Mononuclear cell (primary cell): ENCODE data around the gene WDR5. TPM values are rescaled to one million over a fixed set of nuclear protein-coding genes. Genes with fewer than 3 reads are reported as not detected.

Experiments
- H3K27me3 ChIP-seq: 2 replicates; pipeline ENCODE4 v1.6.0; 2011; ENCODE audit warnings: low read length, control low read depth; ENCODE audit not compliant: insufficient read depth
- H3K4me1 ChIP-seq: 2 replicates; pipeline ENCODE4 v1.5.1; 2011; ENCODE audit warnings: mild to moderate bottlenecking, low read length, control low read depth; ENCODE audit not compliant: insufficient read depth
- H3K4me3 ChIP-seq: 2 replicates; pipeline ENCODE4 v1.5.1; 2011; ENCODE audit warnings: mild to moderate bottlenecking, low read length, moderate library complexity
- H3K9me3 ChIP-seq: 2 replicates; pipeline ENCODE4 v1.5.1; 2011; ENCODE audit warnings: low read depth, mild to moderate bottlenecking, control low read depth, low read length
- total RNA-seq: library from RNA; depleted of rRNA; stranded (reverse); fragments of >200 nt; gene quantifications from one replicate; pipeline ENCODE4 v1.2.3, GENCODE V29; 2012

Gene WDR5
- total RNA-seq, 1 donor, result 9.7 TPM

GRCh38 chr9:134208310-134208841, 72.5 kb downstream of the WDR5 start:
- no peak overlapping the region for H3K4me3 ChIP-seq

GRCh38 chr9:134208981-134209725, 73.3 kb downstream of the WDR5 start:
- Histone ChIP-seq H3K4me1 (no peaks in the 10 kb centered on the region), H3K4me3 (no peak overlapping the region), H3K9me3 (no peaks in the 10 kb centered on the region), H3K27me3 (no peaks in the 10 kb centered on the region)

More at GRCh38 chr9:134208310-134208841, 72.5 kb downstream of the WDR5 start:
- no peaks in the 10 kb centered on the region for H3K4me1 ChIP-seq
- H3K9me3 ChIP-seq, result no peaks in the 10 kb centered on the region
- H3K27me3 ChIP-seq, result no peaks in the 10 kb centered on the region

Other genes starting within 250 kb of the WDR5 start
- 4.5 TPM for gene VAV2, start 143.8 kb upstream of the WDR5 start, total RNA-seq
- gene BRD3OS, start 110.6 kb upstream of the WDR5 start, total RNA-seq, result 3.6 TPM
- 6.8 TPM for gene BRD3, start 68.1 kb upstream of the WDR5 start, total RNA-seq
- gene RNU6ATAC, start 28.5 kb downstream of the WDR5 start, total RNA-seq, result not detected
- 11.2 TPM for gene RXRA, start 190.4 kb downstream of the WDR5 start, total RNA-seq